ENCODE results near the gene SNCG. TPM values are rescaled to one million over a fixed set of nuclear protein-coding genes. Genes with fewer than 3 reads are reported as not detected.
"Not testable (repeated sequence)": the region's sequence is repeated elsewhere in the genome, so short reads cannot be mapped to it uniquely, and the experiment has no call there.

The SNCG gene
- total RNA-seq, 2 donors from 2014 or later = 27.8 to 51.0 TPM

DNA sequence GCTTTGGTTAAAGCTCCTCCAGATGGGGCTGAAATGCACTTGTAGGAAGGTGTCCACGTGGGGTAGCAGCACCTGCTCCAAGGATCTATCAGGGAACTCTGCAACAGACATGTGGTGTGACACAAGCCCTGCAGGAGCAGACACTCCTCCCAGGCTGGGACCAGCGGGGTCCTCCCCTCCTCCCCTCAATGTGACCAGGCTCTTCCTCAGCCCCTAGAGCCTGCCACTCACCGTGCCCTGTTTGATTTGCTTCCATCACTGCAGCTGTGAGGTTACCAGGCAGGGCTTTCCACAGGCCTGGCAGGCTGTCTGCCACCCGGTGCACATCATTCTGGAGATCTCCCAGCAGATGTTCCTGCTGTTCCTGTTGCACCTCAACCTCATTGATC, 14.4 kb upstream of the SNCG start:
- no peak for DNase-seq
- ATAC-seq = no peak
- intact Hi-C loops (cut with DNase I) = no loop called here

GRCh38 chr10:86944471-86944870, 13.9 kb upstream of the SNCG start:
- ATAC-seq (no peak), DNase-seq (no peak)
- intact Hi-C loops (cut with DNase I) = no loop called here

GRCh38 chr10:86944907-86945306, 13.5 kb upstream of the SNCG start:
- DNase-seq = no peak
- intact Hi-C loops (cut with DNase I) = no loop called here
- ATAC-seq = no peak

GRCh38 chr10:86945361-86946212, 12.8 kb upstream of the SNCG start:
- ATAC-seq (peak; percentile 41 to 57), DNase-seq (peak; percentile 30)
- intact Hi-C loops (cut with DNase I) = no loop called here

DNA sequence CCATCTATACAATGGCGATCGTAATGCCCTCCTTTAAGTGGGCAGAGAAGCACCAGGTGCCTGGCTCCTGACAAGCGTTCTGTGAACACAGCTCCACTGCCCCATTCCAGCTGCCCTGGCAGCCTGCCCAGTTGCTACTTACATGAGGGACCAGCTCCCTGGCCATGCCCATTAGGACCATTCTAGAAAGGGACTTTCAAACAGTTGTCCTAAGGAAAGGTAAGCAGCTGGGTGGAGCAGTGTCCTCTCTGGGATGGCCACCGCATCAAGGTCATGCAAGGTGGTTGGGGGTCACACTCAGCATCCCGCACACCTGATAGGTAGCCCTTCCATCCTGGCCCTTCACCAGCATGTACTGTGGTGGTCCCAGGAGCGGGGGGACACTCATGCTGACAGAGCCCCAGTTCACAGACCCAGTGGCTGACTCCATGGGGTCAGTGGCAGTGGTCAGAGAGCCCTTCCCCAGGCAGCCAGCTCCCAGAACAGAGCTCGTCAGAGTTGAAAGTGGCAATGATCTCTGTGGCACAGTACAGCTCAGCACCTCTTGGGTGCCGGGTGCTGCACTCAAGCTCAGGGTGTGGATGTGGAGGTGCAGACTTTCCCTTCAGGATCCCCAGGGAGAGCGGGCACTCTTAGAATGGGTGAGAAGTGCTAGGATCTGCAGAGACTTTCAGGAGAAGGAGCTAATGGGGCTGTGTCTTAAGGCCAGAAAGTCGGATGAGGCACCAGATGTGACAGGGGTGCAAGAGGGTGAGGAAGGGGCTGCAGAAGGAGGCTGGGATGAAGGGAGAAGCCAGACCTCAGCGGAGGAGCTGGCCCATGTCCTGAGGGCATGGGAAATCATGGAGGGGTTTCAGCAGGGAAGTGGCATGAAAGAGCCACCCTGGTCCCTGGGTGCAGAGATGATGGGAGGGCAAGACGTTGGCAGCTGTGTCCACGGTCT, 11.9 kb upstream of the SNCG start:
- intact Hi-C loops (cut with DNase I) = no loop called here
- peak in 1 of 2 donors; percentile 10 for ATAC-seq
- peak; percentile 74 for DNase-seq

DNA sequence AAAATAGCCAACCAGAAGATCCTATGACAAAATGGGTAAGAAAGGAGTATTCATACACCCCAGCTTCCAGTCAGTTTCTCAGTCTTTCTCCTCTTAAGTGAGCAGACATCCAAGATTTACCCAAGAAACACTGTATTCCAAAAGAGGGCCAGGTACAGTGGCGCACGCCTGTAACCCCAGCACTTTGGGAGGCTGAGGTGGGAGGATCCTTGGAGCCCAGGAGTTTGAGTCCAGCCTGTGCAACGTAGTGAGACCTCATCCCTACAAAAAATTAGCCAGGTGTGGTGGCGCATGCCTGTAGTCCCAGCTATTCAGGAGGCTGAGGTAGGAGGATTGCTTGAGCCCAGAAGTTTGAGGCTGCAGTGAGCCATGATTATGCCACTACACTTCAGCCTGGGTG, 10.6 kb upstream of the SNCG start:
- DNase-seq; ATAC-seq; intact Hi-C loops (cut with DNase I): not testable (repeated sequence)

GRCh38 chr10:86950349-86950748, 8.1 kb upstream of the SNCG start:
- intact Hi-C loops (cut with DNase I) = no loop called here
- ATAC-seq = no peak
- no peak for DNase-seq

DNA sequence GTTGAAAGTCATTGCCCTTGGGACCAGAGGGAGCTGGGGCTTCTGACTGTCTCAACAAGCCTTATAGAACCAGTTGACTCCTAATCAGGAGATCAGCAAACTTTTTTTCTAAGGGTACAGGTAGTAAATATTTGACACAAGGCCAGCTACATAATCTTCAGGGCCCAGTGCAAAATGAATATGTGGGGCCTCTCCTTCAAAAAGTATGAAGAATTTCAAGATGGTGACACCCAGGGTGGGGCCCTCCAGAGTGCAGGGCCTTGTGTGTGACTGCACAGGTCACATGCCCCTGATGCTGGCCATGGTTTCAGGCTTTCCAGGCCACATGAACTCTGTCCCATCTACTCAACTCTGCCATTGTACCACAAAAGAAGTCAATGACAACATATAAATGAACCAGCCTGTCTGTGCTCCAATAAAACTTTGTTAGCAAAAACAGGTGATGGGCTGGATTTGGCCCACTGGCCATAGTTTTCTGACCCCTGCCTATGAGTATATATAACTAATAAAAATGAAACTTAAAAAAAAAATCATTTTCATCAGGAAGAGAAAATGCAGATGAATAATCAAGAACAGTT, 7.1 kb upstream of the SNCG start:
- intact Hi-C loops (cut with DNase I) = no loop called here
- ATAC-seq = no peak
- no peak for DNase-seq

GRCh38 chr10:86952106-86952505, 6.3 kb upstream of the SNCG start:
- ATAC-seq (no peak), DNase-seq (no peak)
- intact Hi-C loops (cut with DNase I) = no loop called here

DNA sequence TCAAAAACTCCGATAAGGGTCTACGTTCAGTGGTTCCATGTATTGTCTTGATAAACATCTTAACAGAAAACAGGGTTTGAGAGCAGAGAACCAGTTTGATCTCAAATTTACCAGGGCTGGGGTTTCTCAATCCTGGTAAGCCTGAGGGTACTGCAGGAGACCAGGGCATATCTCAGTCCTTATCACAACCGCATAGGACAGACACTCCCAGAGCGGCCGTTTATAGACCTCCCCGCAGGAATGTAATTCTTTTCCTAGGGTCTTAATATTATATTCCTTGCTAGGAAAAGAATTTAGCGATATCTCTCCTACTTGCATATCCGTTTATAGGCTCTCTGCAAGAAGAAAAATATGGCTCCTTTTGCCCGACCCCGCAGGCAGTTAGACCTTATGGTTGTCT, 5.7 kb upstream of the SNCG start:
- intact Hi-C loops (cut with DNase I); ATAC-seq; DNase-seq: not testable (repeated sequence)

GRCh38 chr10:86953747-86954680, 4.4 kb upstream of the SNCG start:
- peak; percentile 76 to 78 for ATAC-seq
- DNase-seq = peak; percentile 88
- intact Hi-C loops (cut with DNase I) = no loop called here

GRCh38 chr10:86954681-86955500, 3.5 kb upstream of the SNCG start:
- intact Hi-C loops (cut with DNase I) = no loop called here
- ATAC-seq = no peak
- no peak for DNase-seq

- DNase-seq = peak; percentile 66
- ATAC-seq = no peak
- intact Hi-C loops (cut with DNase I) = no loop called here
Observed at GRCh38 chr10:86955501-86956194, 2.8 kb upstream of the SNCG start.

GRCh38 chr10:86956195-86956847, 2.1 kb upstream of the SNCG start:
- intact Hi-C loops (cut with DNase I) = no loop called here
- ATAC-seq (no peak), DNase-seq (no peak)

DNA sequence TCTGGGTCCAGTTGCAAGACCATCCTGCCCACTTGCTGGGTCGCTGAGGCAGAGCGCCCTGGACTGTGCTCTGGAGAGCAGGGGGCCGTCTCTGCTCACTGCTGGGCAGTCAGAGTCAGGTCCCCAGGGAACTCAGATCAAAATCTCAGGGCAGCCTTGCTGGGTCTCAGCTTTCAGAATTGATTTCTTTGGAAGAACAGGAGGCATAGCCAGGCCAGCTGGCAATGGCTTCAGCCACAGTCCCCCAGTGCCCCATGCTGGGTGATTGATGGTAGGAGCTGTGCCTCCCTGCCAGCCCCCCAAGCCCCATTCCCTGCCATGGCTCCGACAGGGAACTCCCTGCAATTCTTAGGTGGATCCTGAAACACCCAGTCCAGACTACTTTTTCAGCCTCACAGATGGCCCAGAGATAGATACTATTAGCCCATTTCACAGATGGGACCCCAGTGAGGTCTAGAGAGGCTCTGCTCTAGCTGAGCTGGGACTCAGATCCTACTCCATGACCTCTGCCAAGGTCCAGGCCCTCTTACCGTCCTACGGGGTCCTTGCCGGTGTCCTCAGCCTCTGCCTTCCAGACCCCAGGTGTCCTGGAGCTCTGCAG, 1.5 kb upstream of the SNCG start:
- ATAC-seq (no peak), DNase-seq (no peak)
- intact Hi-C loops (cut with DNase I) = no loop called here

DNA sequence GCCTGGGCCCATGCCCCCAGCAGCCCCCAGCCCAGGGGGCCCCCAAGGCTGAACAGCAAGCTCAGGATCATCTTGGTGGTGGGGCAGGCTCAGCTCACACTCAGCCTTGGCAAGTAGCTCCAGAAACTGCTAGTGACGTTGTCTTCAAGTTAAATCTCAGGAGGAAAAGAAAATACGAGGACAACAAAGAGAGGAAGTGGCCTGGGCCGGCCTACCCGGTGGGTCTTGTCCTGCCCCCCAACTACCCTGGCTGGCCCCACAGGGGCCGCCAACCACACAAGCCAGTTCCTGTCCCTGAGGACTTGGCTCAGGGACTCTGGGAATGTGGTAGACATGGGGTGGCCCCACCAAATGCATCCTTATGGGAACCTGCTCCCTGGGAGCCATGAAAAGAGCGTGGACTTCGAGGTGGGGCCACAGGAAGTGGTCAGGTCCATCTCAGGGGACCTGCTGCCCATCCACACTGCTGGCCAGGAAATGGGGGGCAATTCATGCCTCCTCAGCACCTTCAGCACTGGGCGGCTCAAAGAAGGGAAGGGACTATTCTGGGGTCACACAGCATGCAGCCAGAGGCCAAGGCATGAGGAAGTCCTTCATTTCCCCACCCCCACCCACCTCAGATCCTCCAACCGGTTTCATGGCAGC, 806 bp upstream of the SNCG start, which contains the start of gene MMRN2:
MMRN2 (minus strand) TSS at position 145 of the 645 bp plus-strand sequence; CDS start at position 71, 74 bp downstream.
- peak in 1 of 2 donors; percentile 1 for ATAC-seq
- peak; percentile 69 for DNase-seq
- intact Hi-C loops (cut with DNase I) = no loop called here

Measured in left cardiac atrium (tissue), 4 donors.